ENCODE measurements around the gene ZNF514. TPM values are rescaled to one million over a fixed set of nuclear protein-coding genes. Genes with fewer than 3 reads are reported as not detected.
"Not testable (repeated sequence)": the region's sequence is repeated elsewhere in the genome, so short reads cannot be mapped to it uniquely, and the experiment has no call there.

Gene ZNF514
- total RNA-seq, 4 donors from 2014 or later = 8.6 to 22.9 (median 15.7) TPM

- Histone ChIP-seq H3K27me3 (no peaks in the 10 kb centered on the region), H3K4me3 (no peak overlapping the region), H3K9me3 (peaks cover 0 to 3% of the 10 kb centered on the region in 2 donors), H3K4me1 (peaks cover 0 to 21% (median 5%) of the 10 kb centered on the region in 4 donors), H3K36me3 (no peaks in the 10 kb centered on the region), H3K27ac (no peak overlapping the region)
- intact Hi-C loops (cut with DNase I; ENCODE audit: low total_unique reads) (loop anchor here (10.0 kb wide), 1 partner anchor 130 kb away; no protein-coding TSS in a partner anchor), in situ Hi-C loops (cut with MboI; ENCODE audit: low pct_ligation_motif_present in 1 of 4, low pct_unique_long_range_greater_than_20kb in 1 of 4, low sequenced_read_pairs in 3 of 4) (no loop called here)
- WGBS, 2 donors (ENCODE audit: low coverage in 1 of 2) = 88 to 92% methylated on average over 2 of the region's 2 CpGs
- DNase-seq = no peak
- TF ChIP-seq CTCF (IDR thresholded peaks at IDR 0.05) (no peak), POLR2AphosphoS5 (IDR thresholded peaks at IDR 0.05) (no peak), EP300 (IDR thresholded peaks at IDR 0.05; ENCODE audit: low read depth) (no peak), POLR2A (IDR thresholded peaks at IDR 0.05) (no peak)
Observed at GRCh38 chr2:95204396-95204795, 44.7 kb upstream of the ZNF514 start.

GRCh38 chr2:95203911-95204310 is 44.3 kb upstream of the ZNF514 start:
- in situ Hi-C loops (cut with MboI; ENCODE audit: low pct_ligation_motif_present in 1 of 4, low pct_unique_long_range_greater_than_20kb in 1 of 4, low sequenced_read_pairs in 3 of 4) (no loop called here), intact Hi-C loops (cut with DNase I; ENCODE audit: low total_unique reads) (loop anchor here (10.0 kb wide), 1 partner anchor 131 kb away; no protein-coding TSS in a partner anchor)
- Histone ChIP-seq H3K4me1 (peaks cover 0 to 21% (median 5%) of the 10 kb centered on the region in 4 donors), H3K36me3 (no peaks in the 10 kb centered on the region), H3K9me3 (no peaks in the 10 kb centered on the region), H3K4me3 (no peak overlapping the region), H3K27me3 (no peaks in the 10 kb centered on the region), H3K27ac (no peak overlapping the region)
- DNase-seq = no peak
- TF ChIP-seq CTCF (IDR thresholded peaks at IDR 0.05) (no peak), POLR2AphosphoS5 (IDR thresholded peaks at IDR 0.05) (no peak), EP300 (IDR thresholded peaks at IDR 0.05; ENCODE audit: low read depth) (no peak), POLR2A (IDR thresholded peaks at IDR 0.05) (no peak)
- 89 to 100% methylated on average over 4 of the region's 4 CpGs for WGBS, 2 donors (ENCODE audit: low coverage in 1 of 2)

GRCh38 chr2:95192956-95193355 is 33.3 kb upstream of the ZNF514 start:
- H3K27me3 ChIP-seq; H3K36me3 ChIP-seq; H3K27ac ChIP-seq; intact Hi-C loops (cut with DNase I; ENCODE audit: low total_unique reads); H3K4me1 ChIP-seq; in situ Hi-C loops (cut with MboI; ENCODE audit: low pct_ligation_motif_present in 1 of 4, low pct_unique_long_range_greater_than_20kb in 1 of 4, low sequenced_read_pairs in 3 of 4); H3K9me3 ChIP-seq; H3K4me3 ChIP-seq: not testable (repeated sequence)
- TF ChIP-seq CTCF (IDR thresholded peaks at IDR 0.05) = peak; percentile 54 to 61 (median 58)
- 20% methylated on average over 15 of the region's 15 CpGs; no CpG with 5 or more reads in 1 of the 2 donors for WGBS, 2 donors (ENCODE audit: low coverage in 1 of 2)
- DNase-seq = peak; percentile 73

DNA sequence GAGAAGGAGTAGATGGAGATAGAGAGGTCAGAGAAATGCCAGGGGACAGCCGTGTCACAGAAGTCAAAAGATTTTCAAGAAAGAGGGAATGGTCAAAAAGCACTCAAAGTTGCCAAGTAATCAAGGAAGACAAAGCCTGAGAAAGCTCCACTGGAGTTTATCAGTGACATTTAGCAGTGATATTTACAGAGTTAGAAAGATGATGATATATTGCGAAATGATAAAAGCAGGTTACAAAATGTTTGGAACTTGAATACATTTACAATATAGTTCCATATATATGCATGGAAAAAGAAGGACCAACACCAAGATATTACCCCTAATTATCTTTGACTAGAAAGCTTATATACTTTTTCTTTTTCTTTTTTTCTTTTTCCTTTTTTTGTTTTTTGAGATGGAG is 26.3 kb upstream of the ZNF514 start:
- in situ Hi-C loops (cut with MboI; ENCODE audit: low pct_ligation_motif_present in 1 of 4, low pct_unique_long_range_greater_than_20kb in 1 of 4, low sequenced_read_pairs in 3 of 4) = no loop called here
- no peak for DNase-seq
- 81 to 83% methylated on average over 2 of the region's 2 CpGs for WGBS, 2 donors (ENCODE audit: low coverage in 1 of 2)

More for the DNA sequence above, 26.3 kb upstream of the ZNF514 start:
- intact Hi-C loops (cut with DNase I; ENCODE audit: low total_unique reads) = no loop called here
- peaks cover 2% of the 10 kb centered on the region for H3K27me3 ChIP-seq
- no peak overlapping the region for H3K4me3 ChIP-seq
- TF ChIP-seq EP300 (IDR thresholded peaks at IDR 0.05; ENCODE audit: low read depth) (no peak), POLR2A (IDR thresholded peaks at IDR 0.05) (no peak), POLR2AphosphoS5 (IDR thresholded peaks at IDR 0.05) (no peak), CTCF (IDR thresholded peaks at IDR 0.05) (no peak)
- H3K9me3 ChIP-seq = no peaks in the 10 kb centered on the region
- no peaks in the 10 kb centered on the region for H3K4me1 ChIP-seq
- H3K36me3 ChIP-seq = peaks cover 0 to 16% (median 5%) of the 10 kb centered on the region in 4 donors
- H3K27ac ChIP-seq = no peak overlapping the region
